Activated effector memory CD4-positive, alpha-beta T cell treated with anti-CD3 and anti-CD28 coated beads, Interleukin-2, amount 50 U/mL, for 16 hours (primary cell): ENCODE data around the gene KATNAL1.

Experiments used
- DNase-seq: peaks from one replicate; pipeline ENCODE4 v3.0.0-alpha.2; 2020

The KATNAL1 gene

DNA sequence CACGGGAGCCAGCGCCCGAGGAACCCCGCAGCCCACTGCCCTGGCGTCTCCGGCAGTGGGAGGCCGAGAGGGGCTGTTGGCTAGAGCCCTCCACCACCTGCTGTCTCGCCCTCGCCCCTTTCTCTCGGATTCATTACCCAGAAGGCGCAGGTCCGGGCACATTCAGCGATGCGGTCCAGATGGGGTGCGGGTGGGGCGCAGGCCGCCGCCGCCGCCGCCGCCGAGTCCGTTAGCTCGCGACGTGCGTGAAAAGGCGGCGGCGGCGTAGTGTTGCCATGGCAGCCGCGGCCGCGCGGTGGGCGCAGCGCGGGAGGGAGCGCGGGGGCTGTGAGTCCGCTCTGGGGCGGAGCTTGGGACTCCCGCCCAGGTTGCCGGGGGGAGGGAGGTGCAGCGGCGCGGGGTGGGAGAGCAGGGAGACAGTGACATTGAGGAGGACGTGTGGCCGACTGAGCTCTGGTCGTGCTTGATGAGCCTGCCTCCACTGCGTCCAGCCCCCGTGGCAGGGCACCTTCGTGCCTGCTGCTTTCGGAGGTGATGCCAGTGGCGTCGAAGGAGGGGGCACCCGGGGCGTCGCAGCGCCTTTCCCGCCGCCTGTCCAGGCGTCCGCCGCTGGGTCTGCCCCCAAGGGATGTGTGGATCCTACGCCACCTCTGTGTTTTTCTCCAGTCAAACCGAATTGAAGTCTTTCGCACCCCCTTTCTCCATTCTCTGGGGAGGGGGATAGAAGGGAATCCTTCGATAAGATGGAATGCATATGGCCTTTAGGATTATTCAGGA is at the start of gene KATNAL1:
KATNAL1 (minus strand) TSS at position 358 of the 777 bp plus-strand sequence. CDS start 23,774 bp downstream, outside the sequence.
- peak; percentile 91 for DNase-seq

DNA sequence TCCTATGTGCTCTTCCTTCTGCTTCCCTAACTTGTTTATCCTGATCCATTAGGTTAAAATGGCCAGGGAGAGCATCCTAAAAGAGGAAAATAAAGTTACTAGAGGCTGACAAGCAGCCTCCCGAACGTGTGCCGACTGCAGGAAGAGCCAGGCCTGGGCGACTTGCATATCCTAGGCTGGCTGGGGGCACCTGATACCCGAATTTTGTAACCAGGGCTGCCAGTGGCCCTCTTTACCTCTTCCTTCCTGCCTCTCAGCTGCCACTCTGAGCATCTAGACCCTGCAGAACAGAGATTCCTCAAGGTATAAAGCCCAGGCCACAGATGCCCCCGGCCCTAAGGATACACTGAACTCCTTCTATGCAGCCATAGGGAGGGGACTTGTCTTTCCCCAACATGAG is 48.5 kb upstream of the KATNAL1 start:
- DNase-seq, result no peak

DNA sequence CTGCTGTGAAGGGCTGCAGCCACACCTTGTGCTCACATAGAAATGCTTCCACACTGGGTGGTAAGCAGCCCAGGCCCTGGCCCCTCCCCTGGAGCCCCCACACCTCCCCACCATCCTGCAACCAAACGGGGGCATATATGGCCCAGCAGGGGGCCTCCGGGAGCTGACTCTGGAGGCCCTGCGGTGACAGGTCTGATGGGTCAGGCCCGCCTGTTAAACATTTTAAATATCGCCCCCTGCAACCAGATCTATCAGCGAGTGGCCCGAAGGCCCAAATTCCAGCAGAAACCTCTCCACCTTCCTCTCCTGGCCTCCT is 48.0 kb upstream of the KATNAL1 start:
- no peak for DNase-seq

DNA sequence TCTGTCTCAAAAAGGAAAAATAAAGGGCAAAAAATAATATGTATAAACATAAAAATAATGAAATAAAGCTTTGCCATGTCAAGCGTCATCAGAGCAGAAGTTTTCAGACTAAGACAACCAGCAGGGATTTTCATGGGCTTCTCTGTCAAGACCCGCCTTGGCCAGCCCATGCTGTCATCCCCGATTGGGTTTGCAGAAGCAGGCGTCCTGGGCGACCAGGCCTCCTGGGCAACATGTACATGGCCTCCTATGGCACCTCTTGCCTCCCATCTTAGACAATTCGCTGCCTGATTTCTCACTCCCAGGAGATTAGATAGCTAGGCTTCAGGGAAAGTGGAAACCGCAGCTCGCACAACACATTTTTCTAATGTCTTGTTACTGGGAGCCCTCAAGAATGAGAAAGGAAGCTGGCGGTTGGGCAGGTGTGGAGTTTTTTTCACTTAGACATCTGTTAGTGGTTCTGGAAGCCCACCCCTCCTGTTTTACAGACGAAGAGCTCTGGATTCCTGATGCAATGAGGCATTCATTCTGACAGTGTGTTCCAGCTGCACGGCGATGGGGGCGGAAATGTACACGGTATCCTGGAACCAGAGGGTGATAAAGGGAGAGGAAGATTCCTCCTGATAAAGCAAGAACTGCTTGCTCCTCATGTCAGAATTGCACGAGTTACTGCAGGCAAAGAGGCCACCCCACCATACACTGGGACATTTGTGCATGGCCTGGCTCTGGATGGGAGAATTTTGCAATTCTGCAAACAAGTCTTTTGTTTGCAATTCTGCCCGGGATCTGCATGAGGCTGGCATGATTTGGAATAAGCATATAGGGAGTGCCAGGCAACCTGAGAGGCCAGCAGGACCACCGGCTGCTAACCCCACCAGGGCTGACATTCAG is 47.4 kb upstream of the KATNAL1 start:
- DNase-seq, result no peak

DNA sequence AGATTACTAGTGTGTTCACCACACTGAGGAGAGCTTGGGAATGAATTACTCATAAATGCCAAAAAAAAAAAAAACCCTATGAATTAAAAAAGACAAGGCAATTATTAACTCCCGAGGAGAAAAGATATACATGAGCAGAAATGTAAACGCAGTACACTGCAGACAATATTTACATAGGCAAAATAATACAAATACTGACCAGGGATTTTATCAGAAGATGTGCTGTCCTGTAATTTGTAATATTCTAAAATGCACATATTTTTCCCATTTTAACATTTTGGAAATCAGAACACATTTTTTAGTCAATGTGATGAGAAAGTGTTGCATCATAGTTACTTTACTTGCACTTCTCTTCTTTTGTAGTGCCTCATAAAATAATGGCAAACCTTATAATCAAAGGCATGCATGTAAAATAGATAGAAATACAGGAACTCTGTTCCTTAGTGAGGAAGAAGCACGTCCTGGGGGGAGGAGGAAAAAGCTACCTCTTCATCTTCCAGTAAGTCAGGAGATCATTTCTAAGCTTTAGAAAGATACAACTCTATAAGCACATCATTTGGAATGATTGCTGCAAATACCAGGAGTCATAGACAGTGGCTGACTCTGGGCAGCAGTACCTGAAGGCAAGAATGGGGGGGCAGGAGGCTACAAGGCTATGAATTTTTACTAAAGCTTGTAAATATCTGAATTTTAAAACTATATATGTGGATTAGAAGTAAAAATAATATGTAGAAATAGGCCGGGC is 46.3 kb upstream of the KATNAL1 start:
- DNase-seq, result no peak

DNA sequence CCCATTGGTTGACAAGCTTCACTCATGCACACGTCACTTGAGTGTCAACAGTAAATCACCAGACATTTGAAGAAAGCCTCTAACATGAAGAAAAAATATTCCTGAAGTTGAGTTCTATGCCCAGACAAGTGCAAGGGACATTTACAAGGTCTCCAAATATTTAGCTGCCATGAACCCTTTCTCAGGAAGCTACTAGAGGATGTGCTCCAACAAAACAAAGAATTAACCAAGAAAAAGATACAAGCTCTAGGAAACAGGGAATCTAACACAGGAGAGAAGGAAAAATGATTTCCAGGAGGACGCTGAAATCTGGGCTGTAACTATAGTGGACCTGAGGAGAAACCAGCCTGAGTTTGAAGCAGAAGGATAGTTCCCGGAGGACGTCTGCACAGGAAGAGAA is 45.7 kb upstream of the KATNAL1 start:
- DNase-seq, result no peak

DNA sequence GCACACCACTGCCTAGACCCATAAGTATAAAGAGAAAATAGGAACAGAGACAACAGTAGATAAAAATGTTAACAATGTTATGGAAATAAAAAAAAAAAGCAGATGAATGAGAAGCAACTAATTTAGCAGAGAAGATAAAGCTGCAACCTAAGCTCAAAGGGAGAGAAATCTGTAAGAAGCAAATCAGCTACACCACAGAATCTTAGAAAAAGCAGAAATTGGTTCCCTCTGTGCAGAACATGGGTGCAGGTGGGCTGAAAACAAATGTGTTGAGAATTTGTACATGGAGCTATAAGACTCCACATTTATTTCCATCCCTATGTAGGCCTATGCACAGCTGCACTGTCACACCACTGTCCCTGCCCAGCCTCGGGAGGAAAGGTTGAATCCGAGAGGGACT is 44.8 kb upstream of the KATNAL1 start:
- no peak for DNase-seq

DNA sequence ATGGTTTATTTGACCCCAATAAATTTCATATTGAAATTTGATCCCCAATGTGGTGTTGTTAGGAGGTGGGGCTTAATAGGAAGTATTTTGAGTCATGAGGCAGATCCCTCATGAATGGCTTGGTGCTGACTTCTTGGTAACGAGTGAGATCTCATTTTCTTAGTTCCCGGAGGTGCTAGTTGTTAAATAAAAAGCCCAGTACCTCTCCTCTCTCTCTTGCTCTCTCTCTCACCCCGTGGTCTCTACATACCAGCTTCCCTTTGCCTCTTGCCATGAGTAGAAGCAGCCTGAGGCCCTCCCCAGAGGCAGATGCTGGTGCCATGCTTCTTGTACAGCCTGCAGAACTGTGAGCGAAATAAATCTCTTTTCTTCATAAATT is 39.4 kb upstream of the KATNAL1 start:
- DNase-seq, result no peak

DNA sequence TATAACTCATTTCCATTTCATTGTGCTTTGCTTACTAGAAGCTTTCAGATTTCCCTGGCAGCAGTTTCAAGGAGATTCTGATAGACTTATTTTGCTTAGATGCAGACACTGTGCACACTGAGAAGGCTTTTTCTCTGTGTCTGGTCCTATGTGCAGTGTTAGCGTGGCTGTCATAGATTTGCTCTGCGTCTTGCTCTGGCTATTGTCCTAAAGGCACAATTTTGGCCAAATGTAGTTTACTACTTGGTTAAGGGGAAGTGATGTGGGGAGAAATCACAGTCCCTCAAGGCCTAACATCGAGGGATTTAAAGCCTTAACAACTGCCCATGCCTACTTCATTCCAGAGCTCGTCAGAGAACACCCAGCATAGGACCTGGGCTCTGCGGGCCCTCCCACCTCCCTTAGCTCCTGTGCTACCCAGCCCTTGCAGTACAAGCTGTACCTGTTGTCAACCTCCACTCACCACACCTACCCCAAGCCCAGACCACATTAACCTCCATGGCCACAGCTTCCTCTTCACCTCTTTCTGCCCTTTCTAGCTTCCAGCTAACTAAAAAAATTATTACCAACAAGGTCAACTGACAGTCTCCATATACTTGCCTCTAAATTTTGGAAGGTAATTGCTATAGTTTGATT is 38.9 kb upstream of the KATNAL1 start:
- DNase-seq, result peak; percentile 81

DNA sequence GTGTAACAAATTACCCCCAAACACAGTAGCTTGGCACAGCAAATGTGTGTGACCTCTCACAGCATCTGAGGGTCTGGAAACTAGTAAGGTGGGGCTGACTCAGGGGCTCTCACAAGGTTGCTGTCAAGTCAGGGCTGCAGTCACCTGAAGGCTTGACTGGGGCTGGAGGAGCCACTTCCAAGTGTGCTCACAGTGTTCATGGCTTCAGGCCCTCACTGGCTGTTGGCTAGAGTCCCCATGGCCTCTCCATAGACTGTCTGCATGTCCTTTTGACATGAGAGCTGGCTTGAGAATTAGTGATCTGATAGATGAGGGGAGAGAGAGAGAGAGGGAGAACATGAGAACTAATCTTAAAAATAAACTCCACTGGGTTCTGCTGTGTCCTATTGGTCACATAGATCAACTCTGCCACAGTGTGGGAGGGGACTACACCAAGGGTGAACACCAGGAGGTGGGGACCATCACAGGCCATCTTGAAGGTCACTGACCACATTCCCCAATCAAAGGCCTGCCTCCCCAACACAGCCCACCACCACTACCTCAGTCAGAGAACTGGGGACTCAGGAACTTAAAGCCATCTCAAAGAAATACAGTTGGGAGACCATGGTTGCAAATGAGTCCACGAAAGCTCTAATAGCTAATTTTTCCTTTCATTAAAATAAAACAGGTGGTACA is 38.2 kb upstream of the KATNAL1 start:
- DNase-seq, result no peak

DNA sequence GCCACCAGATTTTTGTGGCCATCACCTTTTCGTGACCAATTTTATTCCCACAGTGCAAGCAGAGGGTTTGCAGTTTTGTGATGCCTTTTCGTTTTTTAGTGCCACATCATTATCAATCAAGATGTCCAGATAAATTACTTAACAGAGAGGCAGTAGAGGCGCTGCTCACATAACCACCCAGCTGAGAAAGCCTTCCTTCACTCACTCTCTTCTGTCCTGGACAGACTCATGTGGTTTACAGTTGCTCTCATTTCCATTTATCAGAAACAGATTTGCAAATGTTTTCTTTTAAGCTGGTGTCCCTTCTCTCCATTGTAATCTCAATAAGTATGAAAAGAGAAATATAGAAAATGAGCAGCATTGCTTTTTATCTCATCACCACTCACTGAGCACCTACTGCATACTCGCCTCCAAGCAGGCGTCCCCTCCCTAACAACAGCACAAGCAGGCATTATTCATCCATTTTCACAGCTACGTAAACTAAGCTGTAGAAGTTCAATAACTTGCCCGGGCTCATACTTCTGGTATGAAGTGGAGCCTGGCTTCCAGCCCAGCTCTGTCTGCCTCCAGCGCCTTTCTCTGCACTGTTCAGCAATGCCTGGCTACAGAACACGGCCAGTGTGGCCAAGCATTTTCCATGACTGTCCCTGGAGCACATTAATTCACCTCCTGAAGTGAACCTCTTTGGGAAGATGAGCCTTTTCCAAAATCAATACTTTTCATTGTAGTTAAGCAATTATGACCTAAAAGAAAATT is 34.6 kb upstream of the KATNAL1 start:
- DNase-seq, result no peak

DNA sequence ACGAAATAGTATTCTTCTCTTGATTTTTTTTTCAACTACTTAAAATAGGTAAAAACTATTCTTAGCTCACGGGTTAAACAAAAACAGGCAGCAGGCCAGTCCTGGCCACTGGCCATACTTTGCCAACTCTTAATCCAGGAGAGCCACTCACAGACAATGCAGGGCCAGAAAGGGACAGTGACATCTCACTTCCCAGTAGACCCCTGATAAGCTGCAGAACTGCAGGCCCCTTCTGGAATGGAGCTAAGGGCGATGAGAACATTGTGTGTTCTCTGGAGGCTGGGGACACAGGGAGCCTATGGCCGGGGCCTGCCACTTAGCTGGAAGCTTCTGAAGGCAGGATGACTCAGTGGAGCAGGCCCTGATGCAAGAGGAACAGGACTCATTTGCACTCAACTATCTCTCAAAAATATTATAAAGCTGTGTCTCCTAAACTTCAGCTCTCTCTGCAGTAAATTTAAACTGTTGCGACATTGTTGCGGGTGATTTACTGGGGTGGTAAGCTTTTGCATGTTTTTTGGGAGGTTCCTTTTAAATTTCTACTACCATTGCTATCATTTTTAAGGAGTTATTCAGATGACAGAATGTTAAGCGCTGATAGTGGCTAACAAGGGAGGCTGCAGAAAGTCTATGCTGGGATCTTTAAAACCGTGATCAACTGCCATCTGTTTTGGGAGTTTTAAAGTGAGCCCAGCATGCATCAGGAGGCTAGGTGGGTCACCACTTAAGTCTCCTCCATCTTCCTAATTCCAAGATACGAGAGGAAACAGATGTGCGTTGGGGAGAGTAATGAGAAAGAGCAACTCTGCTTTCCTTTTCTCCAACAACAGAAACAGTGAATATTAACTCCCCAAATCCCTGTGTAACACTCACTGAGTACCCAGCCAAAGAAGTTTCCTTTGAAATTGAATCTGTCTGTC is 33.2 kb upstream of the KATNAL1 start:
- DNase-seq, result no peak

DNA sequence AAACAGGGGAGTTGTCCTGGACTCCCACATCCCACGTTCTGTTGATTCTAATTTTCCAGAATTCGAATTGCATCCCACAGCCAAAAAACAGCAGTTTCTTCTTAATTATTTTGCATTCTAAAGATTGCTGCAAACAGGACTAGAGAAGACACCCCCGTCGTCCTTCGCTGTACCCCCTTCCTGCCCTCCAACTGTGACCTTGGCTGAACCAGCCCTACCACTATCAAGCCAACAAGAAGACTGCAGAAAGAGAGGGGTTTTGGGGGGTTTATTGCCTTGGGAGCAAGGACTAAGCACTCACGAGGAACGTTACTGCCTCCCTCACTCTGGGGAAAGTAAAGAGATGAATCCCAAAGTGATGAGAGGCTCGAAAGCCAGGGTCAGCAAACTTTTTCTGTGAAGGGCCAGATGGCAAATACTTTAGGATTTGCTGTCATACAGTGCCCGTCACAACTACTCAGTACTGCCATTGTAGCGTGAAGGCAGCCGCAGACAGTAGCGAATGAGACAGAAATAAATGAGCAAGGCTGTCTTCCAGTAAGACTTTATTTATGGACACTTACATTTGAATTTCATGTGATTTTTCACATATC is 32.5 kb upstream of the KATNAL1 start:
- no peak for DNase-seq

DNA sequence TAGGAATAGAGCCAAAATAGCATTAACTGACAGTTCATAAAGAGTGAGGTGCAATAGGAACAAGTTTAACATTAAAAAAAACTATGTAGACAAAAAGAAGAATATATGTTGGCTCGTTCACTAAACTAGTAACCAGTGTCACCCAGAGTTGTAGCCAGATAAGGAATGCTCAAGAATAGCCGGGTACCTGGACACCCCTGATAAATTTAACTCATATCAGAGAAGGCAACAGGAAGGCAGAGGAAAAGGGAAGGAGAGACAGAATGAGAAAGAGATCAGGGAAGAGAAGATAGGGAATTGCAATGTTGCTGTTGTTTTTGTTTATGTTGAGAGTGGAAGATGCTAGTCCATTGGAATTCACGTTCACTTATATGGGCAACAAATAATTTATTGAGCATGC is 31.6 kb upstream of the KATNAL1 start:
- no peak for DNase-seq

DNA sequence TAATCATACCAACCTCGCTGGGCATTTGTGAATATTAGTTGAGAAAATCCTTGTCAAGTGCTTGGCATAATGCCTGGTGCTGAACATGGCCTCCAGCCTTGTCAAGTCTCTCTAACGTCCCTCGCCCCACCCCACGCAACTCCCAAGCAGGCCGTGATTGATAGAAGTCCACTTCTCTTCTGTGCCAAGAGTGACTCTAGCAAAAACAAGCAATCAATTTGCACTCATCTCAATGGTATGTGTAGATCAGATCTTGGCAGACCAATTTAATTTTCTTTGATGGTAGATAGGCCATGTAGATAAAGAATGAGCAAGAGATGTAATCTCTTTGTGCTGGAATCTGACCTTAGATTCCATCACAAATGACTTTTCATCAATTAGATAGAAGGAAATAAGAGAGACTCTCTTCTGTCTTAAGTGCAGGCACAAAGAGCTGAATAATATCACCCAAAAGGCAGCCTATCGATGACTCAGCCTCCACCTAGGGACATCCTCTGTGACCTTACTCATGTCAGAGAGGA is 31.0 kb upstream of the KATNAL1 start:
- no peak for DNase-seq

DNA sequence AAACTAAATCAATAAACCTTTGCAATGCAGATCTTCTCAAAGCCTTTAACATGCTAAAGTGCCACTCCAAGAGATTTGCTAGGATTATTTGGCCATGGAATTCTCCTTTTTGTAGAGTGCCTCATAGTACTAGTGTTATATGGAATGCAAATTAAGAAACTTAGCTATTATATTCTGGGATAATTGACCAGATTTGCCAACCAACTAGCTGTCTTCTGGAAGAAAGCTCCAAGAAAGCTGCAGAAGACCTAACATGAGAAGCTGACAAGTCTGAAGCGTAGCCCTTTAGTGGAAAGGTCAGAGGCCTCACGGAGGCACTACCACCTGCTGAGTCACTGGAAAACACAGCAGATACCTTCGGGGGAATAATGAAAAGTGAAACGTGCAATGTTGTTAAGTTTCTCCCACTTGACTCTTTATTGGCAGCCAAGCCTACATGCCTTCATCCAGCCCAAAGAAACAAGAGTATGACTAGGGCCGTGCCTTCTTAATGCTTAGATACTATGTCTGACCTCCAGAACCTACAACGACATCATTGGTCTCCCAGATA is 29.8 kb upstream of the KATNAL1 start:
- no peak for DNase-seq

DNA sequence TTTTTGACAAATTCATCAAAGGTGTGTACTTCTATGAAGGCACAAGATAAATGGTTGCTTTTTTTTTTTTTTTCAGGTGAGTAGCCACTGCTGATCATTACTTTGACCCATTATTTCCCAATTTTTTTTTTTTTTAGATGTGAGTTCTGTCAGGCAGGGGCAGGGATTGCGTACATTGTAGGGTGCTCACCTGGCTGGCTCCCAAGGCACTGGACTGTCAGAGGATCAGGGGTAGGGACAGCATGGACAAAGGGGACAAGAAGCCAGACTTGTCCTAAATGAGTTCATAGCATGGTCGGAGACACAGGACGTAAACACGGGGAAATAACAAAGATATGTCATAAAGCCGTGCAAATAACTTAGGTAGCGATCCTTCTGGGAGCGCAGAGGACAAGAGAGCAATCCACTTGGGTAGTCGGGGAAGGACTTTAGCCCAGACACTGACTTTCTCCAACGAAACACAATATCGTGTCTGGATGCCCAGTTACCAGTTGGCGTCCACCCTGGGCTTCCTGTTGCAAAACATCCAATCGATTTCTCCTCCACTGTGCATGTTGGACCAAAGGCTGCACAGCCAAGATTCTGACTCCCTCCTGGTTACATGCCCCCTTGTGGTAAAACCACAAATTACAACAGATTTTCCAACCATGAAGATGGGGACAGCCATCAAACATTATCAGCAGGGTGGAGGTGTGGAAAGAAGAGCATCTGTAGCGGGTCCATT is 27.5 kb upstream of the KATNAL1 start:
- DNase-seq, result no peak

DNA sequence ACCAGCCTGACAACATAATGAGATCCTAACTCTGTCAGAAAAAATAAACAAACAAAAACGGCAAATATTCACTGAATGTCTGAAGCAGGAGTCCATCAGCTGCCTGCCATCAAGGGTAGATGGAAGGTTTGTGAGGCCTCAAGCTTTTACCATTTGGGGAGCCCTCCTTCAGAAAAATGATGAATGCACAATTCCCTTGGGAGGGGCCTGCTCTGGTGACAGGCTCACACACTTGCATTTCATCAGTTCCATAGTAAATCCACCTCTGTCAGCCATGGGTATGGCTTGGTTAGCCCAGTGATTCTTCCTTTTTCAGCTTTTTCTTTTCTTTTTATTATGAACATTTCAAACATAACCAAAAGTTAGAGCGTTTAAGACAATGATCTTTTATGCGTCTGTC is 26.3 kb upstream of the KATNAL1 start:
- no peak for DNase-seq
